IMR-90 (cell line): ENCODE data around the gene UQCRFS1.

Experiments used
- CEBPB ChIP-seq: IDR thresholded peaks from 2 replicates; pipeline ENCODE4 v1.6.1; 2012; ENCODE audit warnings: low read depth, low read length, improper control_type of control experiment
- ELK1 ChIP-seq: fragments of 150-350 bp; IDR thresholded peaks from 2 replicates; pipeline ENCODE4 v1.6.1; 2016; ENCODE audit warnings: low read depth, mild to moderate bottlenecking, low read length, moderate library complexity, borderline replicate concordance
- FOS ChIP-seq: fragments of 150-350 bp; IDR thresholded peaks from 2 replicates; pipeline ENCODE4 v1.6.1; 2016; ENCODE audit warnings: low read depth, low read length
- MXI1 ChIP-seq: IDR thresholded peaks from 2 replicates; pipeline ENCODE4 v1.6.1; 2012; ENCODE audit warnings: low read depth, mild to moderate bottlenecking, low read length, moderate library complexity, borderline replicate concordance
- POLR2A ChIP-seq: IDR thresholded peaks from 2 replicates; pipeline ENCODE4 v1.6.1; 2012; ENCODE audit warnings: mild to moderate bottlenecking, low read depth, low read length
- RFX5 ChIP-seq: IDR thresholded peaks from 2 replicates; pipeline ENCODE4 v1.8.0; 2012; ENCODE audit warnings: low read depth, mild to moderate bottlenecking, low read length, moderate library complexity
- USF2 ChIP-seq: fragments of 150-350 bp; IDR thresholded peaks from 2 replicates; pipeline ENCODE4 v1.6.1; 2017; ENCODE audit warnings: mild to moderate bottlenecking, antibody characterized with exemption, low read length, low read depth
- TF ChIP-seq, protein P1 (sequence below): conservative IDR thresholded peaks from 2 replicates; pipeline ENCODE4 v1.5.1; 2012; ENCODE audit warnings: mild to moderate bottlenecking, low read depth, low read length, improper control_type of control experiment

- TF ChIP-seq, protein P1, sequence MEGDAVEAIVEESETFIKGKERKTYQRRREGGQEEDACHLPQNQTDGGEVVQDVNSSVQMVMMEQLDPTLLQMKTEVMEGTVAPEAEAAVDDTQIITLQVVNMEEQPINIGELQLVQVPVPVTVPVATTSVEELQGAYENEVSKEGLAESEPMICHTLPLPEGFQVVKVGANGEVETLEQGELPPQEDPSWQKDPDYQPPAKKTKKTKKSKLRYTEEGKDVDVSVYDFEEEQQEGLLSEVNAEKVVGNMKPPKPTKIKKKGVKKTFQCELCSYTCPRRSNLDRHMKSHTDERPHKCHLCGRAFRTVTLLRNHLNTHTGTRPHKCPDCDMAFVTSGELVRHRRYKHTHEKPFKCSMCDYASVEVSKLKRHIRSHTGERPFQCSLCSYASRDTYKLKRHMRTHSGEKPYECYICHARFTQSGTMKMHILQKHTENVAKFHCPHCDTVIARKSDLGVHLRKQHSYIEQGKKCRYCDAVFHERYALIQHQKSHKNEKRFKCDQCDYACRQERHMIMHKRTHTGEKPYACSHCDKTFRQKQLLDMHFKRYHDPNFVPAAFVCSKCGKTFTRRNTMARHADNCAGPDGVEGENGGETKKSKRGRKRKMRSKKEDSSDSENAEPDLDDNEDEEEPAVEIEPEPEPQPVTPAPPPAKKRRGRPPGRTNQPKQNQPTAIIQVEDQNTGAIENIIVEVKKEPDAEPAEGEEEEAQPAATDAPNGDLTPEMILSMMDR = no peak
- TF ChIP-seq ELK1 (no peak), USF2 (no peak), RFX5 (no peak), POLR2A (no peak), MXI1 (no peak), CEBPB (no peak), FOS (no peak)
Measured at GRCh38 chr19:29188289-29189032, 24.5 kb downstream of the UQCRFS1 start.
